ENCODE measurements around the gene ERG. TPM values are rescaled to one million over a fixed set of nuclear protein-coding genes. Genes with fewer than 3 reads are reported as not detected.

ERG gene
- total RNA-seq, 1 donor from 2014 or later: not detected

GRCh38 chr21:38424305-38425019, 73.8 kb downstream of the ERG start:
- no peaks in the 10 kb centered on the region for H3K9me3 Mint-ChIP-seq (ENCODE audit: low read depth)

GRCh38 chr21:38422082-38422481, 76.2 kb downstream of the ERG start:
- no peaks in the 10 kb centered on the region for H3K36me3 Mint-ChIP-seq (ENCODE audit: insufficient read depth)
- no peak overlapping the region for H3K27ac Mint-ChIP-seq
- DNase-seq (ENCODE audit: low spot score, unreplicated experiment): no peak
- H3K4me1 Mint-ChIP-seq (ENCODE audit: low read depth): no peaks in the 10 kb centered on the region
- no peak overlapping the region for H3K4me3 Mint-ChIP-seq (ENCODE audit: low read depth)
- TF ChIP-seq, protein P1, sequence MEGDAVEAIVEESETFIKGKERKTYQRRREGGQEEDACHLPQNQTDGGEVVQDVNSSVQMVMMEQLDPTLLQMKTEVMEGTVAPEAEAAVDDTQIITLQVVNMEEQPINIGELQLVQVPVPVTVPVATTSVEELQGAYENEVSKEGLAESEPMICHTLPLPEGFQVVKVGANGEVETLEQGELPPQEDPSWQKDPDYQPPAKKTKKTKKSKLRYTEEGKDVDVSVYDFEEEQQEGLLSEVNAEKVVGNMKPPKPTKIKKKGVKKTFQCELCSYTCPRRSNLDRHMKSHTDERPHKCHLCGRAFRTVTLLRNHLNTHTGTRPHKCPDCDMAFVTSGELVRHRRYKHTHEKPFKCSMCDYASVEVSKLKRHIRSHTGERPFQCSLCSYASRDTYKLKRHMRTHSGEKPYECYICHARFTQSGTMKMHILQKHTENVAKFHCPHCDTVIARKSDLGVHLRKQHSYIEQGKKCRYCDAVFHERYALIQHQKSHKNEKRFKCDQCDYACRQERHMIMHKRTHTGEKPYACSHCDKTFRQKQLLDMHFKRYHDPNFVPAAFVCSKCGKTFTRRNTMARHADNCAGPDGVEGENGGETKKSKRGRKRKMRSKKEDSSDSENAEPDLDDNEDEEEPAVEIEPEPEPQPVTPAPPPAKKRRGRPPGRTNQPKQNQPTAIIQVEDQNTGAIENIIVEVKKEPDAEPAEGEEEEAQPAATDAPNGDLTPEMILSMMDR (IDR thresholded peaks at IDR 0.05; ENCODE audit: unreplicated experiment): no peak
- no peaks in the 10 kb centered on the region for H3K9me3 Mint-ChIP-seq (ENCODE audit: low read depth)
- peaks cover 7% of the 10 kb centered on the region for H3K27me3 Mint-ChIP-seq

More at GRCh38 chr21:38424305-38425019, 73.8 kb downstream of the ERG start:
- TF ChIP-seq, protein P1 (IDR thresholded peaks at IDR 0.05; ENCODE audit: unreplicated experiment): no peak
- H3K27ac Mint-ChIP-seq: no peak overlapping the region
- H3K27me3 Mint-ChIP-seq: peaks cover 17% of the 10 kb centered on the region
- H3K4me3 Mint-ChIP-seq (ENCODE audit: low read depth): no peak overlapping the region
- DNase-seq (ENCODE audit: low spot score, unreplicated experiment): no peak
- H3K36me3 Mint-ChIP-seq (ENCODE audit: insufficient read depth): no peaks in the 10 kb centered on the region
- H3K4me1 Mint-ChIP-seq (ENCODE audit: low read depth): no peaks in the 10 kb centered on the region

DNA sequence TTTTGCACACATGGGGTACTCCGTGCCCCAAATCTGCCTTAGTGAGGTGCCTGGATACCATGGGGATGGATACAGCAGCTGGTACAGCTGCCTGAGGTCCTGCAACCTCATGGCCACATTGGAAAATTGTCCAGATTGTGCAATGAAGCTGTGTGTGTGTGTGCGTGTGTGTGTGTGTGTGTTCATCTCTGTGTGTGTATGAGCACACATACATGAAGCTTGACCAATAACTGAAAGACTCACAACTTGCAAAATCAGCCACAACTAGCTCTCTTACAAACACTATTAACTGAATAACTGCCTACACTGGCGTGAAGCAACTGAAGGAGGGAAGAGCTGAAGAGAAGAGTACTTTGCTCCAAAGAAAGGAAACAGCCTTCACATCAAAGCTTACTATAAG, 78.1 kb downstream of the ERG start:
- Mint-ChIP-seq H3K9me3 (ENCODE audit: low read depth) (no peaks in the 10 kb centered on the region), H3K4me3 (ENCODE audit: low read depth) (no peak overlapping the region), H3K27ac (no peak overlapping the region), H3K27me3 (peaks cover 7% of the 10 kb centered on the region), H3K4me1 (ENCODE audit: low read depth) (no peaks in the 10 kb centered on the region), H3K36me3 (ENCODE audit: insufficient read depth) (no peaks in the 10 kb centered on the region)
- TF ChIP-seq, protein P1 (IDR thresholded peaks at IDR 0.05; ENCODE audit: unreplicated experiment): no peak
- DNase-seq (ENCODE audit: low spot score, unreplicated experiment): no peak

DNA sequence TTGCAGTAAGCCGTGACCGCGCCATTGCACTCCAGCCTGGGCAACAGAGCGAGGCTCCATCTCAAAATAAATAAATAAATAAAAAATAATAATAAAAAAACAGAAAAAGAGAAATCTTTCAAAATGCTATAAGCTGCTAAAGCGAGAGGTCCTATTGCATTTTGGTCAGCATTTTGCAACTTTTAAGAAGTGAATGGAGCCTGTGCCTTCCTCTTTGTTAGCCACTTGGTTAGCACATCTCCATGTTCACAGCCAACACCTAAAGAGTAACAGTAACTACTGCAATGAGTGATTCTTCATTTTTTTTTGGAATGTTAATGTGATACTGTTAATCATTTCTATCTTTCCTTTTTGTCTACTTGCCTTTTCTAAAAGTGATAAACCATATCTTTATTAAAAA, 80.6 kb downstream of the ERG start:
- TF ChIP-seq, protein P1 (IDR thresholded peaks at IDR 0.05; ENCODE audit: unreplicated experiment): no peak
- H3K27ac Mint-ChIP-seq: no peak overlapping the region
- H3K4me3 Mint-ChIP-seq (ENCODE audit: low read depth): no peak overlapping the region
- peaks cover 3% of the 10 kb centered on the region for H3K27me3 Mint-ChIP-seq
- no peaks in the 10 kb centered on the region for H3K9me3 Mint-ChIP-seq (ENCODE audit: low read depth)
- no peaks in the 10 kb centered on the region for H3K4me1 Mint-ChIP-seq (ENCODE audit: low read depth)
- DNase-seq (ENCODE audit: low spot score, unreplicated experiment): no peak
- H3K36me3 Mint-ChIP-seq (ENCODE audit: insufficient read depth): no peaks in the 10 kb centered on the region

DNA sequence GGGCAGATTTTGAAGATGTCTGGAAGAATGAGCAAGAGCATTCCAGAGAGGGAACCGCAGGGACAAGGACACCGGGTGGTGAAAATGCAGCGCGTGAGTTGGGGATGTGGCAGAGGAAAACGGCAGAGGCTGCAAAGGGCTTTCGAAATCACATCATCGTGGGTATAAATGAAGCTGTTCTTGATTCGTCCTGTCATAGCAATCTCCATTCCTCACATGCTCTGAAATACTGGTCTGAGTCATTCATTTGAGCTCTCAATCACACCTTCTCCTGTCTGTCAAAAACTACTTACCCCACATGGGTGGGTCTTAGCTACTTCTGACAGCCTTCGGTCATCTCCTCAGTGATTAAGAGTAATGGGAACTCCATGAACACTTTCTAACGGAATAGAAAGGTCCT, 81.5 kb downstream of the ERG start:
- TF ChIP-seq, protein P1 (IDR thresholded peaks at IDR 0.05; ENCODE audit: unreplicated experiment): no peak
- H3K27ac Mint-ChIP-seq: no peak overlapping the region
- H3K27me3 Mint-ChIP-seq: peaks cover 3% of the 10 kb centered on the region
- no peaks in the 10 kb centered on the region for H3K9me3 Mint-ChIP-seq (ENCODE audit: low read depth)
- H3K36me3 Mint-ChIP-seq (ENCODE audit: insufficient read depth): no peaks in the 10 kb centered on the region
- no peak overlapping the region for H3K4me3 Mint-ChIP-seq (ENCODE audit: low read depth)
- no peak for DNase-seq (ENCODE audit: low spot score, unreplicated experiment)
- no peaks in the 10 kb centered on the region for H3K4me1 Mint-ChIP-seq (ENCODE audit: low read depth)
